GM12801 (cell line): ENCODE measurements around the gene ELP4.

Experiments
- TF ChIP-seq, protein P1 (sequence below): IDR thresholded peaks from one replicate; pipeline ENCODE4 v1.5.1; 2011; ENCODE audit warnings: control low read depth; ENCODE audit not compliant: insufficient read length; ENCODE audit errors: extremely low read depth

Gene ELP4

DNA sequence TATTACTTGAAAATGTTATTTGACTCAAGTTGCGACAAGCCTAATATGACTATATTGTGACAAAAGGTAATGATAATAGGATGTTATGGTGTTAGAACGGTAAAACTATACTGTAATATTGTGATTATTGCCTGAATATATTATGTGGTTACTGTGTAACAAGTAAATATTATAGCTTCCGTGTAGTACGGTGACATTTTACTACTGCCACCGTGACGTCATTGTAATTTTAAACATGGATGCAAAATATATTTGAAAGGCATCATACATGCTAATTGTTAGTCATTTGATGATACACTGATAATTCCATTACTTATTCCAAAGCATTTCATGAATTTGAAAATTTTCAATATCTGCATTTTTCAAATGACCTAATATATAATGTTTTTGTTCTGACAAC, 2.5 kb downstream of the ELP4 start:
- TF ChIP-seq, protein P1, sequence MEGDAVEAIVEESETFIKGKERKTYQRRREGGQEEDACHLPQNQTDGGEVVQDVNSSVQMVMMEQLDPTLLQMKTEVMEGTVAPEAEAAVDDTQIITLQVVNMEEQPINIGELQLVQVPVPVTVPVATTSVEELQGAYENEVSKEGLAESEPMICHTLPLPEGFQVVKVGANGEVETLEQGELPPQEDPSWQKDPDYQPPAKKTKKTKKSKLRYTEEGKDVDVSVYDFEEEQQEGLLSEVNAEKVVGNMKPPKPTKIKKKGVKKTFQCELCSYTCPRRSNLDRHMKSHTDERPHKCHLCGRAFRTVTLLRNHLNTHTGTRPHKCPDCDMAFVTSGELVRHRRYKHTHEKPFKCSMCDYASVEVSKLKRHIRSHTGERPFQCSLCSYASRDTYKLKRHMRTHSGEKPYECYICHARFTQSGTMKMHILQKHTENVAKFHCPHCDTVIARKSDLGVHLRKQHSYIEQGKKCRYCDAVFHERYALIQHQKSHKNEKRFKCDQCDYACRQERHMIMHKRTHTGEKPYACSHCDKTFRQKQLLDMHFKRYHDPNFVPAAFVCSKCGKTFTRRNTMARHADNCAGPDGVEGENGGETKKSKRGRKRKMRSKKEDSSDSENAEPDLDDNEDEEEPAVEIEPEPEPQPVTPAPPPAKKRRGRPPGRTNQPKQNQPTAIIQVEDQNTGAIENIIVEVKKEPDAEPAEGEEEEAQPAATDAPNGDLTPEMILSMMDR, result no peak

DNA sequence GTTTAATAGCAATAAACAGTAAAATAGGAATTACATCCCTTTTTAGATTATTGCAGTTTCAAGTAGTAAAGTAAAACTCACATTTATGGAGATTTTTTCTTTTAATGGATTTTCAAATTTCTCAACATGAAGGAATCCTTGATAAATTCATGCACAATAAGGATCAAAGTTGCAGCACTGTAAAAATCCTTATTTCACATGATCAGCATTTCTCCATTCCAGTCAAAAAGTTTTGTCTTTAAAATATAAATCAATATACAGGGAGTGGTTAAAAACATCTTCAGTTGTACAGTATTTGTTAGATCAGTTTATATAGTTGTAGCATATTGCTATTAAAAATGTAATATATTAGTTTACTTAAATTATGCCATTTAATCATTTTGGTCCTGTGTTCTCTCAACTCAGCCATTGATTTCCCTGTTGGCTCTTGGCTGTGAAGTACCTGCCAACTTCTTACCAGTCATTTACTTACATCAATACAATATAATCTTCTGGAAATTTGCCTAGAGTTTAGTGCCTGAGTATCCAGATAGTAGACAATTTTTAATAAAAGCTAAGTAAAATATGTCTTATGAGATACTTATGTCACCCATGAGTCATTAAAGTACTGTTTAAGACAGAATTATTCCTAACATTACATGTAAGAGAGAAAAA, 12.1 kb downstream of the ELP4 start:
- TF ChIP-seq, protein P1, result no peak

DNA sequence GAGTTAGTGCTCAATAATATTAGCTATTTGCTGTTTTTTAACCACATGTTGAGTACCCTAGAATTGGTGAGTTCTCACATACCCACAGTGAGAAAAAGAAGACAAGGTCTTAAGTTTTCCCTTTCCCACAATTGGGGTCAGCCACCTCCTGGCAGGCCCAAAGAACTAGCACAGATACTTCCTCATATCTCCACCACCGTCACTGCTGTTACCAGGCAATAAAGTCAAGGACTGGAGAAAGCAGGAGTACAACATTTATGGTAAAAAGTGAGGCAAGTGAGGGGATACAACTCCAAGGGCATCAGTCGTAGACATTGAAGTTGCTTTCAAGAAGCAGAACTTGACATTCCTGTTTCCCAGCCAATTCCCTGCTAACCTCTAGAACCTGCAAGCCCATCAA, 19.6 kb downstream of the ELP4 start:
- TF ChIP-seq, protein P1, result no peak

DNA sequence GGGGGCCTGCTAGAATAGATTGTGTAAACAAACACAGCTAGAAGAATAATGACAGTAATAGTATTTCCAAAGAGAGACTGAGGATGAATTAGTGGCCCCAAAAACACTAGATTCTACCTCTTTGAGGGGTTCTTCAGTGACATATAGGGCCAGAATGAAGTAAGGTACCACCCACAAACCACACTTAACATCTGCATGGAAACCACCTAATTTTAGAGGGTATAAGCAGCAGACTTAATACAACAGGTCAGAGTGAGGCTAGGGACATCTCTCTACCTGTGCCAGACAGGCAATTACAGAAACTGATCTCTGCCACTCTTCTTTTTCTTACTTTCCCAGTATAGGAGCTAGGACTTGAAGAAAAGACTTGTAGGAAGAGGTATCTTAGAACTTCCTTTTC, 20.1 kb downstream of the ELP4 start:
- TF ChIP-seq, protein P1, result no peak

DNA sequence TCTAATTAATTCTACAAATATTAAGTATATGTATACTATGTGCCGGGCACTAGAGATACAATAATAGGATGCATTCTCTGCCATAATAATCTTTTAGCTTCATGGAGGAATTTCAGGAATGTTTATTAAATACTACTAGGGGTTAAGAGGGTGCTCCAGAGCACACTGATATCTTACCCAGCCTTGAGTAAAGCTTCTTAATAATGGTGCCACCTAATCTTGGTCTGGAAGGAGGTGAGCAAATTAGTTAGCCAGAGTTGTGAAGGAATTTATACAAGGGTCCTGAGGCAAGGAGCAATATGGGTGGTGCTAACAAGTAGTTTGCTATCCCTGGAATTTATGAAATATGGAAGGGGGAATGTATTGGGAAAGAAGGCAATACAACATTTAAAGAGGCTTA, 21.7 kb downstream of the ELP4 start:
- TF ChIP-seq, protein P1, result no peak

DNA sequence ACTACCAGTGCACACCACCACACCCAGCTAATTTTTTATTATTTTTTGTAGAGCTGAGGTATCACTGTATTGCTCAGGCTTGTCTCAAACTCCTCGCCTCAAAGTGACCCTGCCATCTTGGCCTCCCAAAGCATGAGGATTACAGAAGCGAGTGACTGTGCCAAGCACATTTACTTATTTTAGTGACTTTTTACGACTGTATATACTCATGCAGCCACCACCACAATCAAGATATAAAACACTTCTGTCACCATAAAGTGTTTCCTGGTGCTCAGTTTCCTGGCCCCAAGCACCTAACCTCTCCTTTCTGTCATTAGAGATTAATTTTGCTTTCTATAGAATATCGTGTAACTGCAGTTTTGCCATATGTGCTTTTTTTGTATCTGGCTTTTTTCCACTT, 25.9 kb downstream of the ELP4 start:
- TF ChIP-seq, protein P1, result no peak

DNA sequence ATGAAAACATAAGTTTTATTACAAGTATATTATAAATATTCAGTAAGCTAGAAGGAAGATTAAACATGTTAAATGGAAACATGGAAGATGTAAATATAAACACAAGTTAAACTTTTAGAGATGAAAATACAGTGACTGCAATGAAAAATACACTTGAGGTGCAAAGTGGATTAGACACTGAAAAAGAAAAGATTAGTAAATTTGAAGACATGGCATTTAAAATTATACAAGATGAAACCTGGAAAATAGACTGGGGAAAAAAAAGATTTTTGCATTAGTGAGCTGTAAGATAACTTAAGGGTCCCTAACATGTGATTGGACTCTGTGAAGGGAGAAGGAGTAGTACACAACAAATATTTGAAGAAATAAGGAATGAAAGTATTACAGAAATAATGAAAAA, 33.3 kb downstream of the ELP4 start:
- TF ChIP-seq, protein P1, result no peak
